ENCODE measurements around the gene EIF4G3. TPM values are rescaled to one million over a fixed set of nuclear protein-coding genes. Genes with fewer than 3 reads are reported as not detected.
"Not testable (repeated sequence)": the region's sequence is repeated elsewhere in the genome, so short reads cannot be mapped to it uniquely, and the experiment has no call there.

EIF4G3 gene
- total RNA-seq, 2 donors from 2014 or later, result 33.4 to 38.5 TPM

- no peak overlapping the region for H3K4me3 ChIP-seq
- H3K27ac ChIP-seq, result no peak overlapping the region
- no peaks in the 10 kb centered on the region for H3K36me3 ChIP-seq
- H3K9me3 ChIP-seq, result no peaks in the 10 kb centered on the region
- H3K27me3 ChIP-seq, result no peaks in the 10 kb centered on the region
- TF ChIP-seq CTCF (IDR thresholded peaks at IDR 0.05), result no peak
- H3K4me1 ChIP-seq, result no peaks in the 10 kb centered on the region
- no peak for DNase-seq (ENCODE audit: low spot score)
Observed at GRCh38 chr1:21058035-21058793, 118.5 kb downstream of the EIF4G3 start.

DNA sequence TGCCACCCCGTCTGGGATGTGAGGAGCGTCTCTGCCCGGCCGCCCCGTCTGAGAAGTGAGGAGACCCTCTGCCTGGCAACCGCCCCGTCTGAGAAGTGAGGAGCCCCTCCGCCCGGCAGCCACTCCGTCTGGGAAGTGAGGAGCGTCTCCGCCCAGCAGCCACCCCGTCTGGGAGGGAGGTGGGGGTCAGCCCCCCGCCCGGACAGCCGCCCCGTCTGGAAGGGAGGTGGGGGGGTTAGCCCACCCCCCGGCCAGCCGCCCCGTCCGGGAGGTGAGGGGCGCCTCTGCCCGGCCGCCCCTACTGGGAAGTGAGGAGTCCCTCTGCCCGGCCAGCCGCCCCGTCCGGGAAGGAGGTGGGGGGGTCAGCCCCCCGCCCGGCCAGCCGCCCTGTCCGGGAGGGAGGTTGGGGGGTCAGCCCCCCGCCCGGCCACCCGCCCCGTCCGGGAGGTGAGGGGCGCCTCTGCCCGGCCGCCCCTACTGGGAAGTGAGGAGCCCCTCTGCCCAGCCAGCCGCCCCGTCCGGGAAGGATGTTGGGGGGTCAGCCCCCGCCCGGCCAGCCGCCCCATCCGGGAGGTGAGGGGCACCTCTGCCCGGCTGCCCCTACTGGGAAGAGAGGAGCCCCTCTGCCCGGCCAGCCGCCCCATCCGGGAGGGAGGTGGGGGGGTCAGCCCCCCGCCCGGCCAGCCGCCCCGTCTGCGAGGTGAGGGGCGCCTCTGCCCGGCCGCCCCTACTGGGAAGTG lies 123.3 kb downstream of the EIF4G3 start:
- H3K4me3 ChIP-seq; H3K36me3 ChIP-seq; H3K27ac ChIP-seq; H3K27me3 ChIP-seq; H3K4me1 ChIP-seq; H3K9me3 ChIP-seq; DNase-seq (ENCODE audit: low spot score): not testable (repeated sequence)

DNA sequence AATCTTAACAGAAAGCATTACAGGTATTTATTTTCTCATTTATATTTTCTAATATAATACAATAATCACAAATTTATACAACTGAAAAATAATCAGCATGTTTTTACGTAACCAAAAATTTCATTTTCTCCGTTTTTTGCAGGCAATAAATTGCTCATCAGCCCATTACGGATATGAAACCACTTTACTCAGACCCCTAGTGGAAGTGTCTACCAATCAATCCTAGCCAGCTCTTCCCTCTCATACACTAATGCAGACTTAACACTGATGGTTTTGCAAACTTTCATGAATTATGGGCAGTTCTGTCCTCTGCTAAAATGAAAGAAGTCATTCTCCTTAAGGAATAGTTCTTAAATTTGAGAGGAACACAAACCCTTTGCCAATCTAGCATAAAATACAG lies 124.7 kb downstream of the EIF4G3 start:
- DNase-seq (ENCODE audit: low spot score), result no peak
- Histone ChIP-seq H3K27me3 (no peaks in the 10 kb centered on the region), H3K27ac (no peak overlapping the region)

DNA sequence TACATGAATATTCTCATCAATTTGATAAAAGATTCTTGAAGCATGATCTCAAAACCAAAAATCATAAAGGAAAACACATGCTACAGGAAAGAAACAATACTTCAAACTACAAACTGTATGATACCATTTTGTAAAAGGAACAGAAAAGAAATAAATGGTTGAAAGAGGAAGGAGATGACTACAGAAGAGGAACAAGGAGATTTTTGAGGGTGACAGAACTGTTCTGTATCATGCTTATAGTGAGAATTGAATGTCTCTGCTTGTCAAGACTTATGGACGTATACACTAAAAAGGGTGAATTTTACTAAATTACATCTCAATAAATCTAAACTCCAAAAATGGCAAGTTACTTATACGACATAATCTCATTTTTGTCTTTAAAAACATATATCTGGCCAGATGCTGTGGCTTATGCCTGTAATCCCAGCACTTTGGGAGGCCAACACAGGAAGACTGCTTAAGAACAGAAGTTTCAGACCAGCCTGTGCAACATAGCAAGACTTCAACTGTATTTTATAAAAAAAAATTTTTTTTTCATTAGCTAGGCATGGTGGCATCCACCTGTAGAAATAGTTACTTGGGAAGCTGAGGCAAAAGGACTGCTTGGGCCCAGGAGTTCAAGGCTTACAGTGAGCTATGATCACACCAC lies 125.4 kb downstream of the EIF4G3 start:
- H3K27me3 ChIP-seq, result no peaks in the 10 kb centered on the region
- no peaks in the 10 kb centered on the region for H3K9me3 ChIP-seq
- DNase-seq (ENCODE audit: low spot score), result no peak
- no peak overlapping the region for H3K27ac ChIP-seq
- H3K4me3 ChIP-seq, result no peak overlapping the region
- H3K4me1 ChIP-seq, result no peaks in the 10 kb centered on the region
- no peak for TF ChIP-seq CTCF (IDR thresholded peaks at IDR 0.05)
- H3K36me3 ChIP-seq, result no peaks in the 10 kb centered on the region

More for the DNA sequence above, 124.7 kb downstream of the EIF4G3 start:
- no peak for TF ChIP-seq CTCF (IDR thresholded peaks at IDR 0.05)
- Histone ChIP-seq H3K9me3 (no peaks in the 10 kb centered on the region), H3K4me3 (no peak overlapping the region), H3K4me1 (no peaks in the 10 kb centered on the region), H3K36me3 (no peaks in the 10 kb centered on the region)

GRCh38 chr1:21050031-21050430 lies 126.7 kb downstream of the EIF4G3 start:
- Histone ChIP-seq H3K27ac (no peak overlapping the region), H3K9me3 (no peaks in the 10 kb centered on the region), H3K36me3 (no peaks in the 10 kb centered on the region), H3K4me3 (no peak overlapping the region), H3K4me1 (peaks cover 0 to 5% of the 10 kb centered on the region in 2 donors), H3K27me3 (no peaks in the 10 kb centered on the region)
- TF ChIP-seq CTCF (IDR thresholded peaks at IDR 0.05), result no peak
- DNase-seq (ENCODE audit: low spot score), result no peak

- Histone ChIP-seq H3K36me3 (no peaks in the 10 kb centered on the region), H3K4me1 (peaks cover 0 to 10% of the 10 kb centered on the region in 2 donors), H3K4me3 (no peak overlapping the region), H3K9me3 (no peaks in the 10 kb centered on the region), H3K27me3 (no peaks in the 10 kb centered on the region), H3K27ac (no peak overlapping the region)
- DNase-seq (ENCODE audit: low spot score), result no peak
- no peak for TF ChIP-seq CTCF (IDR thresholded peaks at IDR 0.05)
Observed at GRCh38 chr1:21048462-21048861, 128.2 kb downstream of the EIF4G3 start.

Measured in right atrium auricular region (tissue), 2 donors.